WI38 (cell line): ENCODE measurements around the gene SCLY.
"Not testable (repeated sequence)": the region's sequence is repeated elsewhere in the genome, so short reads cannot be mapped to it uniquely, and the experiment has no call there.

Experiments
- H3K4me3 ChIP-seq: 2 replicates; pipeline ENCODE4 v1.5.1; 2011; ENCODE audit warnings: low read depth, mild to moderate bottlenecking, control low read depth, low read length
- CTCF ChIP-seq: IDR thresholded peaks from 2 replicates; pipeline ENCODE4 v1.5.1; 2012; ENCODE audit warnings: low read depth, mild to moderate bottlenecking, control low read depth, low read length

Gene SCLY

GRCh38 chr2:238055841-238056240 is 5.0 kb upstream of the SCLY start:
- TF ChIP-seq CTCF: no peak
- H3K4me3 ChIP-seq: no peak overlapping the region

- H3K4me3 ChIP-seq: not testable (repeated sequence)
Observed at GRCh38 chr2:238057696-238058575, 2.9 kb upstream of the SCLY start.

GRCh38 chr2:238059505-238059904 is 1.3 kb upstream of the SCLY start:
- TF ChIP-seq CTCF: no peak
- H3K4me3 ChIP-seq: peak overlapping the region; percentile 79

GRCh38 chr2:238060096-238060541 is 682 bp upstream of the SCLY start:
- TF ChIP-seq CTCF: no peak
- peak overlapping the region; percentile 79 for H3K4me3 ChIP-seq

GRCh38 chr2:238061315-238062202 is 758 bp downstream of the SCLY start:
- peak overlapping the region; percentile 93 for H3K4me3 ChIP-seq
- no peak for TF ChIP-seq CTCF

GRCh38 chr2:238063414-238064189 is 2.8 kb downstream of the SCLY start:
- H3K4me3 ChIP-seq: no peak overlapping the region
- no peak for TF ChIP-seq CTCF

GRCh38 chr2:238064376-238064775 is 3.6 kb downstream of the SCLY start:
- TF ChIP-seq CTCF: no peak
- no peak overlapping the region for H3K4me3 ChIP-seq
